IPS-NIHi7 (cell line): ENCODE data around the gene CBL.

Source experiments
- DNase-seq: peaks from one replicate; pipeline ENCODE4 v3.0.0; 2012; ENCODE audit warnings: mixed read lengths; ENCODE audit errors: extremely low spot score

Gene CBL

GRCh38 chr11:119345685-119346084 is 139.5 kb downstream of the CBL start:
- DNase-seq, result no peak

GRCh38 chr11:119346605-119347004 is 140.5 kb downstream of the CBL start, which contains the start of gene MFRP:
MFRP (minus strand) TSS chr11:119346705; CDS start chr11:119346513, 192 bp downstream.
- DNase-seq, result no peak

- DNase-seq, result no peak
These were observed 141.1 kb downstream of the CBL start for GRCh38 chr11:119347242-119347641.

GRCh38 chr11:119347940-119348605 is 141.9 kb downstream of the CBL start:
- DNase-seq, result no peak

DNA sequence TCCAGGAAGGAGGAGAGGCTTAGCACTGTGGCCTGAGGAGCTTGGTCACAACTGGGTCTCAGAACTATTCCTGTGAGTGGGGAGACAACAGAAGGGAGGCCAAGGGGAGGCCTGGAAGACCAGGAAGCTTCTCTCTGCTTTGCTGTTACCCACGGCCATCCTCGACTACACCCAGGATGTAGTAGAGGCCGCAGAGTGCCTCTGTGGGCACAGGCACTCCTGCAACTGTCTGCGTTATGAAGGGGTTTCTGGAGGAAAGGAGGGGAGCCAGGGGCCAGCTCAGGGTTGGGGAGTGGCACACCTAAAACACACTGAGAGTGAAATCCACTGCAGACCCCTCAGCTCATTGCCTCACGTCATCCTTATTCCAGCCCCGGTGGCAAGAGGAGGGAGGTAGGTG is 144.2 kb downstream of the CBL start:
- no peak for DNase-seq

GRCh38 chr11:119351232-119351631 is 145.1 kb downstream of the CBL start:
- DNase-seq, result no peak

DNA sequence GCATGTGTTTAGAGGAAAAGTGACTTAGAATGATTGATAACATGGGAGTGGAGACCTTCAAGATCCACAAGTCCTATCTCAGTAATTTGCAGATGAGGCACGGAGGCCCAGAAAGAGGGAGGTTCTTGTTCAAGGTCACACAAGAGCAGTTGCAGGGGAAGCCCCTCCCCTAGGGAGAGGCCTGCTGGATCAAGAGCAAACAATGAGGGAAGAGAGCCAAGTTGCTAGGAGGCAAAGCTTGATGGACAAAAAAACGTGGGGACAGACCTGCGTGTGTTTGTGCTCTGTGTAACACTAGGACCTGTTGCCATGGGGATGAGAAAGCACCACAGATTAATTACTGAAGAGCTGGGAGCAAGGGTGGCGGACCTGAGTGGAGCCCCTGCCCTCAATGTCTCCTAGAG is 146.7 kb downstream of the CBL start:
- peak; percentile 23 for DNase-seq

GRCh38 chr11:119355091-119355843 is 149.1 kb downstream of the CBL start:
- DNase-seq, result no peak

DNA sequence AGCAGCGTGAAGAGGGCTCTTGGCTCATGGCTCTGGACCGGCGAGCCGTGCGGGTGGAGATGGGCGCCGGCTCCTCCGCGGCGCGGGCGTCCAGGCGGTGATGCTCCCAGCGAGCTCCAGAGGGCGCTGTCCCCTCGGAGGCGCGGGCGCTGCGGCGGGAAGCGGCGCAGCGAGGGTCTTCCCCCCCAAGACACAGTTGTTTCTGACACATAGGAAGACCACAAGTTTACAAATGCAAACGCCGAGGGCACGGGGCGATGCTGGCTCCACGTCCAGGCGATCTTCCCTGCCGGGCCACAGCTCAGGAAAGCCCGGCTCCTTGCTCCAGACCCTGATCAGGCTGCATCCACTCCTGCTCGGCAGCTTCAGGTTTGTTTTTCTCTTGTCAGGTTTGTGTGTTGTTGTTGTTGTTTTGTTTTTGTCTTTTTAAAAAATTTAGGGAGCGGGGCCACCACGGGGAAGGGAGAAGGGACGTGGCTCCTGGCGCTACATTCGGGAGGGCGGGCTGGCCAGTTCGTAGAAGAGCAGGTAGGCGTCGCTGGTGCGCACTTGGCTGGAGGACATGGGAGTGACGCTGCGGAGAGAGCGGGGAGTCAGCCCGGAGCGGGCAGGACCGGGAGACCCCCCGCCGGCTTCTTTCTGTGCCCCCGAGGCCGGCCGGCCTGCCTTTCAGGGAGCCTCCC is 150.4 kb downstream of the CBL start:
- DNase-seq, result peak; percentile 95

GRCh38 chr11:119357074-119357473 is 150.9 kb downstream of the CBL start:
- no peak for DNase-seq
